Hair follicle dermal papilla cell (primary cell): ENCODE data around the gene PRRT1B. TPM values are rescaled to one million over a fixed set of nuclear protein-coding genes. Genes with fewer than 3 reads are reported as not detected.

Experiments
- total RNA-seq: library from RNA; depleted of rRNA; stranded (reverse); fragments of >200 nt; gene quantifications from 2 replicates; pipeline ENCODE4 v1.2.3, GENCODE V29; 2012

The PRRT1B gene
- not detected in 2 replicates for total RNA-seq

GRCh38 chr9:131545003-131545785, at the start of gene PRRT1B:
TSS of gene PRRT1B (plus strand) at chr9:131545523. CDS start at chr9:131545616, 93 bp downstream.

DNA sequence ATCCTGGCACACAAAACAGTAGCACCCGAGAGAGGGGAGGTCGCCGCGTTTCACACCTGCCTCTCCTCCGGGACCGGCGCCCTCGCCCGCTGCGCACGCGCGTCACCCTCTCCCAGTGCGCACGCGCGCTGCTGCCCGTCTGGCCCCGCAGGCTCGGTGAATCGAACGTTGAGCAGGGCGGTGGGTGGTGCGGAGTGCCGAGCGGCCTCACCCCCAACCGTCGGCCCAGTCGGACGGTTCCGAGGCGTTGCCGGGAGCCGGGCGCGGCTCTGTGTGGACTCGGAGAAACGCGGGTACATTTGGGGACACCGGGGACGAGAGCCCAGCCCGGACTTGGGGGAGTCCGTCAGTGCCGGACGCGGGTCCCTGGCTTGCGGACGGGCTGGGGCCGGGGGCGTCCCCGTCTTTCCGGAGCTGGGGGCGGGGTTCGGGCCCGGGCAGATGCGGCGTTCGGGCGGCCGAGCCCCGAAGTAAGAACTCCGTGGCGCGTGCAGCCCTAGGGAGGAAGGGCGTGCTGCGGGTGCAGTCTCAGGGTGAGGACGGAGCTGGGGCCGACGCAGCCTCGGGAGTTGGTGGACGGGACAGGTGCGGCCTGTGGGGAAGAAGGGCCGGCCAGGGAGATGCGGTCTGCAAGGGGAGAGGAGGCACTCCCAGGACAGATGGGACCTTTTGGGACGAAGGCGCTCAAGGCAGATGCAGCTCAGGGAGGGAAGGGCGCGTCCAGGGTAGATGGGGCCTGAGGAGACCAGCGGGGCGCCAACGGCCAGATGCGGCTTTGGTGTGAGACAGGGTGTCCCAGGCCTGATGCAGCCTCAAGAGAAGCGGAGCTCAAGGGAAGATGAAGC, 42.3 kb upstream of the PRRT1B start, which contains the start of gene POMT1:
TSS of gene POMT1 (plus strand) at position 138 of the 845 bp plus-strand sequence. CDS start 1,301 bp downstream, outside the sequence.

DNA sequence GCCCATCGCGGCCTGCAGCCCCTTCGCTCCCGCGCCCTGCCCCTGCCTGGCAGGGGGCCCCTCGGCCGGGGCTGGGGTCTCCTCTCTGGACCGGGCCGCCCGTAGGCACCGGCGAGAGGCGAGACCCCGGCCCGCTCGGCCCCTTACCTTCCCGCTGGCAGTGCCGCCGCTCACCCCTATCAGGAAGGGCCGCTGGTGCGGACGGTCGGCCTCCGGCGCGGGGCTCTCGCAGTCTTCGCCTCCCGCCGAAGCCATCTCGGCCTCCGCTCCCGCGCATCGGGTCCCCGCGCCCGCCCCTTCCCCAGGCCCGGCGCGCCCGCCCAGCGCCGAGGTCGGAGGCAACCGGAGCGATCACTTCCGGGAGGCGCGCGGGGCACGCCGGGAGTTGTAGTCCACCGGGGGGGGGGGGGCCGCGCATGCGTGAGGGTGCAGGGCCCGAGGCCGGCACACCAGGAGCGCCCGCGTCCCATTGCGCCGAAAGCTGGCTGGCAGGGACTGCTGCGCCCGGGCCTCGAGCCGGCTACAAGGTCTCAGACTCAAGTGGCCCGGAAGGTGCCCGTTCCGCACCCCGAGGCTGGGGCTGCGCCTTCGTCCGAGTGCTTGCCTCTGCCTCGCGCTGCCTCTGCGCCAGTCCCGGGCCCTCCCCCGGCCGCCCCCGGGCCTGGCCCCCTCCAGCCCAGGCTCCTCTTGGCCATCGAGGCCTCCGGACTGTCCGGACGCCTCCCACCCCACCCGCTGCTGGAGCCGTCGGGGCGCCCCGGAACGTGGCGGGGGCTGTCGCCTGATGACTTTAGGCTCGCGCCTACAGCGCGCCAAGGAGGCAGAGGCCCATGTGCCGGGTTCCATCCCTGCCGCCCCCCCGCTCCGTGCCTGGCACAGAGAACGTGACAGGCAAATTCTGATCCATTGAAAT, 14.1 kb upstream of the PRRT1B start, which contains the start of gene UCK1:
TSS of gene UCK1 (minus strand) at position 344 of the 913 bp plus-strand sequence. CDS start at position 255, 89 bp downstream.

Other genes starting within 250 kb of the PRRT1B start
- 73.0 and 100.0 TPM in 2 replicates for gene PRRC2B, start 151.4 kb upstream of the PRRT1B start, total RNA-seq
- 31.5 and 32.3 TPM in 2 replicates for gene POMT1, start 42.6 kb upstream of the PRRT1B start, total RNA-seq
- 23.2 and 29.9 TPM in 2 replicates for gene UCK1, start 14.3 kb upstream of the PRRT1B start, total RNA-seq
- 44.6 and 45.8 TPM in 2 replicates for gene RAPGEF1, start 194.6 kb downstream of the PRRT1B start, total RNA-seq